DMS 273 (cell line): ENCODE results near the gene DDX43.
A peak's percentile ranks its signal among the peaks of the same experiment; 100 is the strongest.
"Not testable (repeated sequence)": the region's sequence is repeated elsewhere in the genome, so short reads cannot be mapped to it uniquely, and the experiment has no call there.

Experiments used
- DNase-seq: peaks from one replicate; lab custom pipeline; 2025; ENCODE audit not compliant: unreplicated experiment; lab: John Stamatoyannopoulos, UW

Gene DDX43

DNA sequence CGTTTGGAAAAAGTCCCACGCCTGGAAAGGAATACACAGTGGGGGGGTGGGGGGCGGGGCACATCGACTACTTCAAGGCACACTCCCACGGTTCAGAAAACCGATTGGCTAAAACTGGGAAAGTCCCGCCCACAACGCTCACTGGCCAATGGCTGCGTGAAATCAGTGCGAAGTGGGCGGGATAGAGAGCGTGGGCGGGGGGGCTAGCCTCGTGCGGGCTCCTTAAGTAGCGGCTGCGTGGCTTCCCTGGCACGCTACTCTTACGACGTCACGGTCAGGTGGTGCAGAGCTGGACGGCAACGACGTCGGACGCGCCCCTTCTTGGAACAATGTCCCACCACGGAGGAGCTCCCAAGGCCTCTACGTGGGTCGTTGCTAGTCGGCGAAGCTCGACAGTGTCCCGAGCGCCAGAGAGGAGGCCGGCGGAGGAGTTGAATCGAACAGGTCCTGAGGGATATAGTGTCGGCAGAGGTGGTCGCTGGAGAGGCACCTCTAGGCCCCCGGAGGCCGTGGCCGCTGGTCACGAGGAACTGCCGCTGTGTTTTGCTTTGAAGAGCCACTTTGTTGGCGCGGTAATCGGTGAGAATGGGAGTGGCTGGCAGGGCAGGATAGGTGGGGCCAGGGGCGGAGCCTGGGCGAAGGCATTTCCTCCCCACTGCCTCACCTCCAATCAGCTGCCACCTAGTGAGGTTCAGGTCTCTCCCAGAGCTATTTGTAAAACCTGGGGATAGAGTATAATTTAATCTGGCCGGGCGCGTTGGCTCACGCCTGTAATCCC lies at the start of gene DDX43:
Gene DDX43 (plus strand): TSS at position 252 of the 778 bp plus-strand sequence. CDS start 78 bp downstream, at position 330.
- no peak for DNase-seq

DNA sequence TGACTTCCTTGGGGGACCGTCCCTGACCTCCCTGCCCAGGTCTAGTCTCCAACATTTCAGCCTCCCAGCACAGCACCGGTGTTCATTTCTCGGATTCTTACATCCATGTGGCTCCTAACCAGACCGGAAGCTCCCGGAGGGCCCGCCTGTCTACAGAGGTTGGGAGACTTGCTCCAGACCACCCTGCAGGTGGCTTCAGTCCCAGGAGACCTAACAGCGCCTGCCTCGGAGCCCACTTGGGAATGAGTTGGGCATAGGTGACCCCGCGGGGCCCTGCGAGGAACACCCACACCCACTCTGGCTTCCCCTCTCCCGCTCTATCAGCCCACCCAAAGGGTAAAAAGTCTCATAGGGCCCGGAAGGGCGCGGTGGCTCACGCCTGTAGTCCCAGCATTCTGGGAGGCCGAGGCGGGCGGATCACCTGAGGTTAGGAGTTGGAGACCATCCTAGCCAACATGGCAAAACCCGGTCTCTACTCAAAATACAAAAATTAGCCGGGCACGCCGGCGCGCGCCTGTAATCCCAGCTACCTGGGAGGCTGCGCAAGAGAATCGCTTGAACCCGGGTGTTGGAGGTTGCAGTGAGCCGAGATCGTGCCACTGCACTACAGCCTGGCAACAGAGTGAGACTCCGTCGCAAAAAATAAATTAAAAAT lies 46.0 kb upstream of the DDX43 start:
- DNase-seq: no peak

DNA sequence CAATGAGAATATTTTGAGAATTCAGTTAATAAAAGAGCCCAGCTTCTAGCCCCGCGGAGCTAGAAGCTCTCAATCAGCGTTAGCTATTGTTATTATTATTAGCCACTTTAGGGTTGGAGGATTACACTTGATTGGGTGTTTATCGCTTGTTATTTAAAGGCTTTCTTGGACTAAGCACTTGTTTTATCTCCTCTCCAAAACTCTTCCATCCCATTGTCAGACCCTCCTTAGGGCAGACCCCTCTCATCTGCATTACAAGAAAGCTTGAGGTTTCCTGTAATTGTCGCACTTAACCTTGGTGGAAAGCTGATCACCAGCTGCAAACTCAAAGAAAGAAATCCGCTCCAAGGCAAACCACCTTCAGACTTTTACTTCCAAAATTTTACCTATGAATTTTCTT lies 45.3 kb upstream of the DDX43 start:
- no peak for DNase-seq

DNA sequence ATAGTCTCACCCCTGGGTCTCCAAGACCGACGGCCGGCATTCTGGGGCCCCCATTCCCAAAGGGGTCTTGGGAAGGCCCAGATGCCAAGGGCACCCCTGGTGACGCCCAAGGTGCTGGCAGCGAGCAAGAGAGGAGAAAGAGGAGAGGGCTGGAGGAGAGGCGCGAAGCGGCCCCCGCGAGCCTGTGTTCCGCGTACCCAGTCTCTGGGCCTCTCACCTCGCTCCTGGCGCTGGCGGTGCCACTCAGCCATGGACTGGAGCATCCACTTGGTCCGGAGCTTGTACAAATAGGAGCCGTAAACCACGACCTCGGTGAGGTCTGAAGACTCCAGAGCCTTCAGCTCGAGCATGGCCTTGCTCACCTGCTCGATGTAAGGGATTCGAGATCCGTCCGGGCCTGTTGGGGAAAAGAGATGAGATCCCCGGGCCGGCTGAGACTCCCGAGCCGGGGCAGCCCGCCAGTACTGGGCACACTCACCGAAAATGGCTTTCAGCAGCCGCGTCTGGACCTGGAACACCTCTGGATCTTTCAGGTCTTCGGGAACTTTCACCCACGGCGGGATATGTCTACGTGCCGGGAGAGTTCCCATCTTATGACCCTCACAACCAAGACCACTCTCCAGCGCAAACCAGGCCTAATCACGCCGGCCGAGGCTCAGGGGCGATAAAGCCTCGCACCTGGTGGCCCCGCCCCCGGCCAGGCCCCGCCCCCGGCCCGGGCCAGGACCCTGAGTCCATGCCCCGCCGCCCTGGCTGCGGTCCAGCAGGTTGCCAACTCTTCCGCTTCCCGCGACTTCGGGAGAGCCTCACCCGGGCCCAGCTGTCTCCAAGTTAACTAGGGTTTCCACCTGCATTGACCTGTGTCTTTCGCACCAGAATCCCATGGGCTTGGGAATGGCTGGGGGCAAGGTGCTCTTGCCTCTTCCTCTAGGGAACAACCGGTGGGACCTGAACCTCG lies 40.7 kb upstream of the DDX43 start, which contains the start of gene DPPA5:
Gene DPPA5 (minus strand): TSS at position 641 of the 958 bp plus-strand sequence. CDS start 51 bp downstream, at position 590.
- no peak for DNase-seq

DNA sequence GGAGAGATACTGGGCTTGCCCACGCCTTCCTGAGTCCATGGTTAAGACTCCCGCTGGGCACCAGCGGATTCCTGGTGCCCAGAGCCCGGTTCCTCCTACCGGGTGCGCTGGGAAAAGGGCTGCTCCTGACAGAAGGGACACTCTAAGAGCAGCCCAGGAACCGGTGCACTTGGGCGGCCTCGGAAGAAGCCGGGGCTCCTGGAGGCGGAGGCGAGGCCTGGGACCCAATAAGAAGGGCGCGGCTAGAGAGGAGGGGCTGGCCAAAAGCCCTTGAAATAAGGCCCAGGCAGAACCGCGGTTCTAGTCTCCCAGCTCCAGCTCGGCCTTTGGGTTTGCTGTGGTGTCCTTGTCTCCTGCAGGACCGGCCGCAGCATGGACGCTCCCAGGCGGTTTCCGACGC lies 32.3 kb upstream of the DDX43 start, which contains the start of gene KHDC3L:
Gene KHDC3L (plus strand): TSS at position 301 of the 400 bp plus-strand sequence. CDS start 72 bp downstream, at position 373.
- DNase-seq: no peak

DNA sequence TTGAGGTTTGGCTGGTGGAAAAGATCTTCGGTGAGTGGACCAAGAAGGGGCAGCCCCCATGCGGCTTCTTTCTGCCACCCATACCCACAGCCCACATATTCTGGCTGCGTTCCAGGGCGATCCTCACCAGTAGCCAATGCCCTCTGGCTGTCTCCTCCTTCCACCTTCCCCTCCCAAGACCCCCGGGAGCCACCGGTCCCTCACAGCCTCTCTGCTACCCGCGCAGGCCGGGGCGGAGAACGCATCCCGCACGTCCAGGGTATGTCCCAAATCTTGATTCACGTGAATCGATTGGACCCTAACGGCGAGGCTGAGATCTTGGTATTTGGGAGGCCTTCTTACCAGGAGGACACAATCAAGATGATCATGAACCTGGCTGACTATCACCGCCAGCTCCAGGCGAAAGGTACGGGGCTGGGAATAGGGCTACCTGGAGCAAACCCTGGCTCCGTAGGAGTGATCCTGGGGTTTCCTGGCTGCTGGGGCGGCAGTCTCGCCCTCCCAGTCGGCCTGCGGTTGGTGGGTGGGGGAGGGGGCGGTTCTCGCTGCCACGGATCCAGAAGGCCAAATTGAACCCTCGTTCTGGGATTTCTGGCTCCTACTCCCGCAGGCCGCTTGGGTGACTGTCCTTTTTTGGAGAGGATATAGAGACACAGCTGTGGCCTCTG lies 31.6 kb upstream of the DDX43 start:
- DNase-seq: no peak

DNA sequence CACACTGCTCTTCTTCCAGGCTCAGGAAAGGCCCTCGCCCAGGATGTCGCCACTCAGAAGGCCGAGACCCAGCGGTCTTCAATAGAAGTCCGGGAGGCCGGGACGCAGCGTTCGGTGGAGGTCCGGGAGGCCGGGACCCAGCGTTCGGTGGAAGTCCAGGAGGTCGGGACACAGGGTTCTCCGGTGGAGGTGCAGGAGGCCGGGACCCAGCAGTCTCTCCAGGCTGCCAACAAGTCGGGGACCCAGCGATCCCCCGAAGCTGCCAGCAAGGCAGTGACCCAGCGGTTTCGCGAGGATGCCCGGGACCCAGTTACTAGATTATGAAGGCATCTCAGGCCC lies 31.1 kb upstream of the DDX43 start:
- no peak for DNase-seq

DNA sequence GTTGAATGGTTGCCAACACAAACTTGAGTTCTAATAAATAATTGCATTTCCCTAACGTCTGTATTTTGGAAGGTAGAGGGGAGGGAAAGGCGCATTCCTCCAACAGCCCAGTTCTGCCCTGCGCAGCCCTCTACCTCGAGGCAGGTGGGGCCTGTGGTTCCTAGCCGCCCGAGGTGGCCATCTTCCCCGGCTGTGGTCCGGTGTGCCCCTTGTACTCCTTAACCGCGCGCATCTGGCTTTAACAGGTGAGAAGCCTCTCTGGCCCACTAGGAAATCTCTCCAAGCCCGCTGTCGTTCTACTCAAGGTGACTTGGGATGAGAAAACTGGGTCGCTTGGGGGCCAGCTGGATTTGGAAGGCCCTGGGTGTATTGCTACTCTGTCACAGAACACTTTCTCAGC lies 30.5 kb upstream of the DDX43 start:
- no peak for DNase-seq

DNA sequence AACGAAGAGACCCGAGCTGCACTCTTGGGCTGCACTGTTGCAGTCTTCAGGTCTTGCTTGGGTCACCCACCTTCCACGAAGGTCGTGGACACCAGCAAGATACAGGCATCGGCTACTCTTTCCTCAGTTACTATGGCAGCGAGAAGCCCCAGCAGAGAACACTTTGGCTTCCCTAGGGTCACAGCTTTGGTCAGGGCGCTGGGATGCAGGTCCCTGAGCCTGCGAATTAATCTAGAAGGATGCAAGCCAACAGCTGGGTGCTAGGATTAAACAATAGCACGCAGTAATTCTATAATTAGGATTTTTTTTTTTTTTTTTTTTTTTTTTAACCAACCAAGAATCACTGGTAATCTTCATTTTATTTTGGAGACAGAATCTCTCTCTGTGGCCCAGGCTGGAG lies 30.1 kb upstream of the DDX43 start:
- no peak for DNase-seq

DNA sequence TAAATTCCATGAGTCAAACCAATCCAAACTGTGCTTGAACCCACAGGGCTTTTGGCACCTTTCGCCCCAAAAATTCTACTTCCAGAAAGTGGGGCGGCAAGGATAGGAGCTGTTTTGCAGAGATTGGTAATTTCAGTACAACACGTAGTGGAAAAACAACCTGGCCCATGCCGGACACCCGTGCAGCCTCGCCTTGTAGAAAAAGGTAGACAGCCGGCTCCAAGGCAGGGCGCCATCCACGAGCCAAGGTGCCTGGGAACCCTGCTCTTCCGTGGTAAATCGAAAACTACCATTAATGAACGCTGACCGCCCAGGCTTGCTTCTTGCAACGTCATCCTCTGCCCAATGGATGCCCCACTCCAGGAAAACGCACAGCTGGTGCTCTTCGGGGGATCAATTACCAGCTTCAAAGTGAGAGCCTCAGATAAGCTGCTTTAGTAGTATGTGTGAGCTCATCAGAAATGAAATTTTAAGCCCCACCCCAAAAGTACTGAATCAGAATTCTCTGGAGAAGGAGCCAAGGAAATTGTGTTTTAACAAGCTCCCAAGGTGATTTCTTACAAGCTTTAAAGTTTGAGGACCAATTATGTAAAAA lies 26.8 kb upstream of the DDX43 start:
- DNase-seq: peak; percentile 77

DNA sequence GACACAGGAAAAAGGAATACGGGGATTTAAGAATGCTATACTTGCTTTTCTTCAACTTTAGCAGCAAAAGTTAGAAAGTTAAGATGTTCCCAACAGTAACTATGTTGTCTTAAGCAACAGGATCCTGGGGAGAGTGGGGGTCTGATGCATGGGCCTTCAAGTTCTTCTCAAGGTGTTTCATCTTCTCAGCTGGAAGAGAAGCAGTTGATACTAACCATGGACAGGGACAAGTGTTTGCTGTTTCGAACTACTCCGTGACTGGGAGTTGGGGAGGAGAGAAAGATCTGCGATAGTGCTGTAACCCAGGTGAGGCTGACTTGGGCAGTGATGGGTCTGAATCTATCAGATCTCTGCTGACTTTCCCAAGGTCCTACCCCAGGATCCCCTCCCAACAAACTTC lies 26.0 kb upstream of the DDX43 start:
- DNase-seq: no peak

DNA sequence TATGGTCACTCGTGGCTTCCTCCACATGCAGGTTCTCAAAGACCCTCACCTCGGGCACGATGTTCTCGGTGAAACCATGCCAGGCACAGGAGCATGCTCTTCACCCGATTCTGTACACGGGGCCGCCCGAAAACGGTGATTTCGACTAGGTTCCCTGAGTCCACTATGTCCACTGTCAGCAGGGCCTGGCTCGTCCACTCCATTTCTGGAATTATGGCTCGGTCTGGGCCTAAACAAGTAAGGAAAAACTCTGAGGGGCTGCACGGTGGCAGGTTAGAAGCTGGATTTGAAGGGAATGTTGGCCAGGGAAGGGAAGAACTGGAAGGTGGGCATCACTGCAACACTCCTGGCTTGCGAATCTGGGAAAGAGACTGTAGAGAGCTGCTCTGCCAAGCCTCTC lies 25.5 kb upstream of the DDX43 start:
- no peak for DNase-seq

DNA sequence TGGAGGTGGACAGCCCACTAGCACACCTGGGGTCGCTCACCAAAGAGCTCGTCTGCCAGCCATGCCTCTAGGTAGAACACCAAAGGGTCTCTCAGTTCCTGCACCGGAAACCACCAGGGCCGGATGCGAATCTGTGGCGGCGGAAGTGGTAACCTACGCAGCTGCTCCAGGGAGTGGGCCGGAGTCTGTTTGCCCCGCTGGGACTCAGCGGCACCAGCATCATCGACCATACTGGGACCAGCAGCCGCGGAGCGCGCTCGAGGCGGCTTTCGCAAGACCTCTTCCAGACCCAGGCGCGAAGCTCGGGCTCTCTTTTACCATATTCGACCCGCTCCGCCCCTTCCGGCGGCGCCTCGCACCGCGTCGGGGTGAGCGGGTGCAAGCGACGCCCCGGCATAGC lies 25.1 kb upstream of the DDX43 start, which contains the start of gene OOEP:
Gene OOEP (minus strand): TSS at position 335 of the 400 bp plus-strand sequence. CDS start 105 bp downstream, at position 230.
- no peak for DNase-seq

DNA sequence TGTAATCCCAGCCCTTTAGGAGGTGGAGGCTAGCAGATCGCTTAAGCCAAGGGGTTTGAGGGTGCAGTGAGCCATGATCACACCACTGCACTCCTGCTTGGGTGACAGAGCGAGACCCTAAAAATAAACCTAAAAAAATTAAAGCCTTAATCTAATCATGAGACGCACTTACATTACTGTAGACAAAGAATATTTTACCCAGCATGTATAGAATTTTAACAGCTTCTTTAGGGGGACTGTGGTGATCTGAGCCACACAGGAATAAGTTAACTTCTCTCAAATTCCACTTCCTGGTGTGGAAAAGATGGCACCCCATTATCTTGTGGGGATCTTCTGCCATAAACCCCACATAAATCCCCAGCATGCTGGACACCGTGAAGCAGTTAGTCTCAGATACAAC lies 22.6 kb upstream of the DDX43 start:
- DNase-seq: no peak

DNA sequence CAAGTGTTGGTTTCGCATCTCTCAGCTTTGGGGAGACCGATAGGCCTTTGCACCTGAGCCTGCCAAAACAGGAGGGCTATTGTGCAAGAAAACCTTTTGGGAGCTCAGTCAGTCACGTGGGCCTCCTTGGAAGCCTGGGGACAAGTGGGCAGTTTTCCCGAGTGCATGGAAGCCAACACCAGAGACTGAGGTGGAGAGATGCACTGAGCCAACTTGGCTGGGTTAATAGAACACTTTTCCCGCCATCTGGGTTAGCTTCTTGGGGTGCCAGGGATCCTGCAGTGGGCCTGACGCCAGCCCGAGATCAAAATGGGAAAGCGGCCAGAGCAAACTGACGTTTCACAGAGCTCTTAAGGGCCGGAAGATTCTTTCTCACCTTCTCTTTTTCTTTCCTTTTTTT lies 22.1 kb upstream of the DDX43 start:
- DNase-seq: no peak

DNA sequence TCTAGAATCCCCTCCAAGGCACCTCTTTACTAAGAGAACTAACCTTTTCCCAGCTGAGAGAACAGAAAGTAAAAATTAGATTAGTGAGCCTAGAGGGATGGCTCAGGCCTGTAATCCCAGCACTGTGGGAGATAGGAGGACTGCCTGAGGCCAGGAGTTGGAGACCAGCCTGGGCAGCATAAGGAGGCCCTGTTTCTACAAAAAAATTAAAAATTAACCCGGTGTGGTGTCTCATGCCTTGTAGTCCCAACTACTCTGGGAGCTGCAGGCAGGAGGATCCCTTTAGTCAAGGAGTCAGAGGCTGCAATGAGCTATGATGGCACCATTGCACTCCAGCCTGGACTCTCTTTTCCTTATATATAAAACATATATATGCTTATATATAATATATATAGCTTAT lies 19.4 kb upstream of the DDX43 start:
- DNase-seq: no peak

DNA sequence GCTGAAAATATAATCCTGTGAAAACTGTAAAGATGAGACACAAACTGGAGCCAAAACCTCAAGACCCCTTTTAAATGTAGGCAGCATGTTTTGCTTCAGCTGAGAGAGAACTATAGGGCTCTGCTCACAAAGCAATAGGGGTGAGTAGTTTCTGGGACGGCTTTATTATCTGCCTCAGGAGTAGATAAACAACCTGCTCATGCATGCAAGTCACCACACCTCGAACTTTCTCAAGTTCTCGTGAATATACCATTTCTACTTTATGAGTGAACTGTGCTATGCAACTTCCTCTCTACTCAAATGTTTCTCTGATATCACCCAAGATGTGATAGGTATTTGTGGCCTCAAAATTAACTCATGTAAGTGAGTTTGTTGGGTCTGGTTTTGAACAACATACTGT lies 17.4 kb upstream of the DDX43 start:
- DNase-seq: no peak

DNA sequence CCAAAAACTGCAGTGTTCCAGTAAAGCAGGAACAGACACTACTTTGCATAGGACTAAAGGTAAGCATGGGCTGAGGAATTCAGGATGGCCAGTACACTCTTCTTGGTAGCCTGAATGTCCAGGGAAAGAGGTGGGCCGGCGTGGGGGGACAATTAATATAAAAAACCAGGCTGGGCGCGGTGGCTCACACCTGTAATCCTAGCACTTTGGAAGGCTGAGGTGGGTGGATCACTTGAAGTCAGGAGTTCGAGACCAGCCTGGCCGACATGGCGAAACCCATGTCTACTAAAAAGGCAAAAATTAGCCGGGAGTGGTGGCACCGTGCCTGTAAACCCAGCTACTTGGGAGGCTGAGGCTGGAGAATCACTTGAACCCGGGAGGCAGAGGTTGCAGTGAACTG lies 13.1 kb upstream of the DDX43 start:
- DNase-seq: not testable (repeated sequence)

DNA sequence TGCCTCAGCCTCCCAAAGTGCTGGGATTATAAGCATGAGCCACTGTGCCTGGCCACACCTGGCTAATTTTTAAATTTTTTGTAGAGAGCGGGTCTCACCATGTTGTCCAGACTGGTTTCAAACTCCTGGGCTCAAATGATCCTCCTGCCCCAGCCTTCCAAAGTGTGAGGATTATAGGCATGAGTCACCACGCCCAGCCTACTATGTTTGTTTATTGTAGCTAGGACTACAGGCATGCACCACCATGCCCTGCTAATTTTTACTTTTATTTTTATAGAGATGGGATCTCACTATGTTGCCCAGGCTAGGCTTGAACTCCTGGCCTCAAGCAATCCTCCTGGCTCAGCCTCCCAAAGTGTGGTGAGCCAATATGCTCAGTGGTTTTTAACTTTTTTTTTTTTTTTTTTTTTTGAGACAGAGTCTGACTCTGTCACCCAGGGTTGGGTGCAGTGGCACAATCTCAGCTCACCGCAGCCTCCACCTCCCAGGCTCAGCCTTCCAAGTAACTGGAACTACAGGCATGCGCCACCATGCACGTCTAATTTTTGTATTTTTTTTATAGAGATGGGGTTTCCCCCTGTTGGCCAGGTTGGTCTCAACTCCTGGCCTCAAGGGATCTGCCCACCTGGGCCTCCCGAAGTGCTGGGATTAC lies 12.0 kb upstream of the DDX43 start:
- no peak for DNase-seq

DNA sequence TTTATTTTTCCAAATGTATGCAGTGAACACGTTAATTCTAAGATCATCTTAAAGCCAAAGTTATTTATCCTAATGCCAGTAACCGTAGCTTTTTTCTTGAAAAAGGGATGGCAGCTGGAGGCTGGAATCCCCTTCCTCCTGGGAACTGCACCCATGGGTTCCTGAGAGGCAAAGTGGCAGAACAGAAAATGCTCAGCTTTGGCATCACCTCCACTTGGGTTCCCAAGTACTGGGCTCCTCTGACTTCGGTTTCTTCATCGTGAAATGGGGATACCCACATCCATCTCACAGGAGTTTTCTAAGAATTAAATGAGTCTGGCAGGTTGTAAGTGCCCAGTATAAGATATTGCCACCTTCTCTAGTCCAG lies 6.2 kb upstream of the DDX43 start:
- no peak for DNase-seq
